COLO829 (cell line): ENCODE measurements around the gene SMTN.
"Not testable (repeated sequence)": the region's sequence is repeated elsewhere in the genome, so short reads cannot be mapped to it uniquely, and the experiment has no call there.

Source experiments
- DNase-seq: peaks from one replicate; pipeline ENCODE4 v3.0.0; 2012; ENCODE audit warnings: low spot score

SMTN gene

GRCh38 chr22:31090217-31091085 is 9.3 kb downstream of the SMTN start:
- no peak for DNase-seq

GRCh38 chr22:31091106-31091975 is 10.2 kb downstream of the SMTN start:
- DNase-seq = no peak

- DNase-seq = no peak
Measured at GRCh38 chr22:31092161-31092560, 11.0 kb downstream of the SMTN start.

GRCh38 chr22:31093086-31093850 is 12.2 kb downstream of the SMTN start:
- DNase-seq = no peak

GRCh38 chr22:31094021-31094551 is 13.0 kb downstream of the SMTN start:
- DNase-seq = no peak

GRCh38 chr22:31094741-31095140 is 13.6 kb downstream of the SMTN start:
- no peak for DNase-seq

GRCh38 chr22:31095637-31096249 is 14.6 kb downstream of the SMTN start:
- no peak for DNase-seq

- DNase-seq = no peak
Measured at GRCh38 chr22:31096657-31097279, 15.7 kb downstream of the SMTN start.

- not testable (repeated sequence) for DNase-seq
Measured at GRCh38 chr22:31097539-31097938, 16.4 kb downstream of the SMTN start.

- DNase-seq = no peak
Measured at GRCh38 chr22:31097941-31098631, 17.0 kb downstream of the SMTN start.

- no peak for DNase-seq
Measured at GRCh38 chr22:31098632-31099110, 17.6 kb downstream of the SMTN start.

- DNase-seq = no peak
Measured at GRCh38 chr22:31099386-31099785, 18.3 kb downstream of the SMTN start.

GRCh38 chr22:31099841-31100761 is 19.0 kb downstream of the SMTN start:
- DNase-seq = no peak

GRCh38 chr22:31100762-31101525 is 19.8 kb downstream of the SMTN start:
- no peak for DNase-seq

- no peak for DNase-seq
Measured at GRCh38 chr22:31102441-31103081, 21.4 kb downstream of the SMTN start.

GRCh38 chr22:31103111-31103510 is 22.0 kb downstream of the SMTN start:
- no peak for DNase-seq

- DNase-seq = no peak
Measured at GRCh38 chr22:31103899-31104694, 23.0 kb downstream of the SMTN start.
